ENCODE data around the gene MICAL3. TPM values are rescaled to one million over a fixed set of nuclear protein-coding genes. Genes with fewer than 3 reads are reported as not detected.

MICAL3 gene
- total RNA-seq, 4 donors from 2014 or later = 45.2 to 56.3 (median 46.3) TPM

GRCh38 chr22:17829695-17830042, 194.7 kb downstream of the MICAL3 start:
- peak overlapping the region in 1 of 4 donors; percentile 90 for H3K27ac ChIP-seq
- peaks cover 0 to 61% (median 4%) of the 10 kb centered on the region in 3 donors for H3K36me3 ChIP-seq

GRCh38 chr22:17828502-17829080, 195.8 kb downstream of the MICAL3 start:
- WGBS, 2 donors = 81 to 82% methylated on average over 6 of the region's 6 CpGs
- no peak for TF ChIP-seq POLR2A (IDR thresholded peaks at IDR 0.05)
- TF ChIP-seq EP300 (IDR thresholded peaks at IDR 0.05) = no peak
- DNase-seq (ENCODE audit: low spot score in 2 of 2) = no peak
- Histone ChIP-seq H3K27me3 (no peaks in the 10 kb centered on the region), H3K36me3 (peaks cover 0 to 72% (median 4%) of the 10 kb centered on the region in 3 donors), H3K27ac (no peak overlapping the region), H3K9me3 (no peaks in the 10 kb centered on the region), H3K4me1 (peaks cover 0 to 42% (median 30%) of the 10 kb centered on the region in 4 donors), H3K4me3 (no peak overlapping the region)

More at GRCh38 chr22:17829695-17830042, 194.7 kb downstream of the MICAL3 start:
- Histone ChIP-seq H3K9me3 (no peaks in the 10 kb centered on the region), H3K4me1 (peaks cover 0 to 53% (median 30%) of the 10 kb centered on the region in 4 donors), H3K27me3 (no peaks in the 10 kb centered on the region), H3K4me3 (no peak overlapping the region)
- no peak for TF ChIP-seq CTCF (IDR thresholded peaks at IDR 0.05)
- TF ChIP-seq POLR2A (IDR thresholded peaks at IDR 0.05) = no peak
- TF ChIP-seq EP300 (IDR thresholded peaks at IDR 0.05) = no peak
- WGBS, 2 donors = 65 to 78% methylated on average over 5 of the region's 5 CpGs
- no peak for DNase-seq (ENCODE audit: low spot score in 2 of 2)

- TF ChIP-seq EP300 (IDR thresholded peaks at IDR 0.05) (no peak), CTCF (IDR thresholded peaks at IDR 0.05) (no peak), POLR2A (IDR thresholded peaks at IDR 0.05) (no peak)
- peaks cover 0 to 31% (median 21%) of the 10 kb centered on the region in 4 donors for H3K4me1 ChIP-seq
- H3K9me3 ChIP-seq = no peaks in the 10 kb centered on the region
- no peak overlapping the region for H3K4me3 ChIP-seq
- 82 to 91% methylated on average over 11 to 16 of the region's 16 CpGs for WGBS, 2 donors
- no peaks in the 10 kb centered on the region for H3K27me3 ChIP-seq
- no peak for DNase-seq (ENCODE audit: low spot score in 2 of 2)
- H3K36me3 ChIP-seq = peaks cover 0 to 82% (median 4%) of the 10 kb centered on the region in 3 donors
- H3K27ac ChIP-seq = no peak overlapping the region
These were observed 196.9 kb downstream of the MICAL3 start for GRCh38 chr22:17827466-17827865.

- 87 to 90% methylated on average over 22 of the region's 22 CpGs for WGBS, 2 donors
- no peaks in the 10 kb centered on the region for H3K27me3 ChIP-seq
- H3K4me3 ChIP-seq = no peak overlapping the region
- DNase-seq (ENCODE audit: low spot score in 2 of 2) = no peak
- peaks cover 0 to 95% (median 4%) of the 10 kb centered on the region in 3 donors for H3K36me3 ChIP-seq
- no peak overlapping the region for H3K27ac ChIP-seq
- no peaks in the 10 kb centered on the region for H3K9me3 ChIP-seq
- TF ChIP-seq POLR2A (IDR thresholded peaks at IDR 0.05) (no peak), CTCF (IDR thresholded peaks at IDR 0.05) (no peak), EP300 (IDR thresholded peaks at IDR 0.05) (no peak)
- peaks cover 0 to 17% (median 8%) of the 10 kb centered on the region in 4 donors for H3K4me1 ChIP-seq
These were observed 198.3 kb downstream of the MICAL3 start for GRCh38 chr22:17825876-17826550.

- no peak for TF ChIP-seq EP300 (IDR thresholded peaks at IDR 0.05)
- no peak for TF ChIP-seq POLR2A (IDR thresholded peaks at IDR 0.05)
- no peak for TF ChIP-seq CTCF (IDR thresholded peaks at IDR 0.05)
- no peak for DNase-seq (ENCODE audit: low spot score in 2 of 2)
- H3K4me1 ChIP-seq = peaks cover 0 to 1% (median 0%) of the 10 kb centered on the region in 4 donors
- no peak overlapping the region for H3K27ac ChIP-seq
- no peak overlapping the region for H3K4me3 ChIP-seq
- H3K27me3 ChIP-seq = no peaks in the 10 kb centered on the region
- WGBS, 2 donors = 78 to 81% methylated on average over 9 of the region's 9 CpGs
- no peaks in the 10 kb centered on the region for H3K9me3 ChIP-seq
- peaks cover 0 to 93% (median 4%) of the 10 kb centered on the region in 3 donors for H3K36me3 ChIP-seq
These were observed 199.9 kb downstream of the MICAL3 start for GRCh38 chr22:17824457-17824856.

All from tibial nerve (tissue), 4 donors.